ENCODE measurements around the gene ARHGAP33.
"Not testable (repeated sequence)": the region's sequence is repeated elsewhere in the genome, so short reads cannot be mapped to it uniquely, and the experiment has no call there.

The ARHGAP33 gene

DNA sequence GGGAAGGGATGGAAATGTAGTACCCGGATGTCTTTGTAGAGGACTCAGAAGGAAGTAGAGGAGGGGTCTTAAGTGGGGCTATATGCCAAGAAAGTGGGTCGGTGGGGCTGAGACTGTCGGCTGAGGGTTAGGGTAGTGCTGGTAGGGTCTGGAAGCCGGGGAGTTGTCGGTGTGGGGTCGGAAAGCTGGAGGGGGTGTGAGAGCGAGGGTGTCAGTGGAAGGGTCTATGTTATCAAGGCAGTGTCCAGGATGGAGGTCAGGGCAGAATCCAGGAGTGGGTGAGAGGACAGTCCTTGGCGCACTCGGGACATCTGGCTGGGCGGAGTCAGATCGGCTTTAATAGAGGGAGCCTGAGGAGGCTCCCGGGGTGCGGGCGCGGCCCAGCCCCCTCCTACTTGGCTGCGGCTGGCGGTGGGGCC is 20.2 kb upstream of the ARHGAP33 start:
- no peak for DNase-seq

DNA sequence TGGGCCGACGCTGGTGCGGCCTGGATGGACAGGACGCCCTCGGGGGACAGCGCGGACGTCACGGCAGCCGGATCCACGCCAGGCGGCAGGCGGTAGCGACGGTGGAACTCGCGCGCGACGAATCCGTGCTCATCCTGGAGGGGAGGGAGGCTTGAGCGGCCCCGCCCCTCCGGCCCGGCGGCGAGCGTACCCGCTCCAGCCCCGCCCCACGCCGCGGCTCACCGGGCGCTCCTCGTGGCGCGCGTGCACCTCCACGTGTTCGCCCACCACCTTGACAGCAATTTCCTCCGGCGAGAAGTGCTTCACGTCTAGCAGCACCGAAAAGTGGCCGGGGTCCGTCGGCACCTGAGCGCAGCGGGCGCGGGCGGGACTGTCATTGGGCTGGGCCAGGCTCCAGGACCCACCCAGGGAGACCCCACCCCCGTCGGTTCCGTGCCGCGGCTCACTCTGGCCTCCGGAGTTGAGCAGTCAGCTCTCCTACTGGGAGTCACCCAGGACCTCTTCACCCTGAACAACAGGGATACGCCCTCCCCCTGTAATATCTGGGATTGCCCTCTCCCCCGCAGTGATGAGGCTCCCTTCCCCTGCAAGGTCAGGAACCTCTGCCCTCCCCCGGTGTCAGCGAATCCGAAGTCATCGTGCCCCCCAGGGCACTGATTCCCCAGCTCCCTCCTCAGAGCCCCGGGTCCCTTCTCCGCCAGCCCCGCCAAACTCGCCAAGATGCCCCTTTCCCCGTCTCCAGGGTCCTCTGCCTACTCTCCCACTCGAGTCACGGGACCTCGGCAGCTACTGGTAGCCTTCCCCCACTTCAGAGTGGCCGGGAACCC is 19.6 kb upstream of the ARHGAP33 start:
- DNase-seq = peak; percentile 38

DNA sequence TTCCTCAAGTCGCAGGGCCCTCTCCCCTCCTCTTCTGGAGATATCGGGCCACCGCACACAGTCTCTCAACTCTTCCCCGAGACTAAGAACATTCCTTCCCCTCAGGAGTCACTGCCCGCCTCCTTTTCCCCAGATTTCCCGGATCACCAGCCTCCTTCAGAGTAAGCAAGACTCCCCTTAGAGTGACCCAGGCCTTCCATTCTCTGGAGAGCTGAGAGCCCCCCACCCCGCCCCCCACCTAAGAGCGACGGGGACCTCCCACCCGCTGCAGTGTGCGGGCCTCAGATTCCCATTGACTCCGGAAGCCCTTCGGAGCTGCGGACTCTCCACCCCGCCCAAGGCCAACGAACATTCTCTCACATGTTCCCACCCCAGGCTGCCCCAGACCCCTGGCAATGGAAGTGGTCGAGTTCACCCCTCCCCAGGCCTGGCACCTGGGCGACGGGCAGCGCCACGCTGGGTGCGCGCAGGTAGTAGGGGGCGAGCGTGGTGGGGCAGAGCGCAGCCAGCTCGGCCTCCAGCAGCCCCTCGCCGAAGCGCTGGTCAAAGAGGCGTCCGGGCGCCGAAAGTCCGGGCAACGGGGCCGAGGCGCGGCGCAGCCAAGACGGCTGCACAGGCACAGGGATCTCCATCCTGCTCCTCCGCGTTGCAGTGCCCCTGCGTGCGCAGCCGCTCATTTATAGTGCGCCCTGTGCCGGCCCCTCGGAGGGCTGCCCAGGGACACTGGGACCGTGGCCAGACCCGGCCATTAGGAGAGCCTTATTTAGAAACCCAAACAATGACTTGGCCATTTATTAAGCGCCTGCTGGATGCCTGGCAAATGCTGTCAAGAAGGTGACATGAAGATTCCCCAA is 18.8 kb upstream of the ARHGAP33 start, which contains the start of gene HSPB6:
TSS of gene HSPB6 (minus strand) at position 653 of the 854 bp plus-strand sequence. CDS start at position 632, 21 bp downstream.
- no peak for DNase-seq

DNA sequence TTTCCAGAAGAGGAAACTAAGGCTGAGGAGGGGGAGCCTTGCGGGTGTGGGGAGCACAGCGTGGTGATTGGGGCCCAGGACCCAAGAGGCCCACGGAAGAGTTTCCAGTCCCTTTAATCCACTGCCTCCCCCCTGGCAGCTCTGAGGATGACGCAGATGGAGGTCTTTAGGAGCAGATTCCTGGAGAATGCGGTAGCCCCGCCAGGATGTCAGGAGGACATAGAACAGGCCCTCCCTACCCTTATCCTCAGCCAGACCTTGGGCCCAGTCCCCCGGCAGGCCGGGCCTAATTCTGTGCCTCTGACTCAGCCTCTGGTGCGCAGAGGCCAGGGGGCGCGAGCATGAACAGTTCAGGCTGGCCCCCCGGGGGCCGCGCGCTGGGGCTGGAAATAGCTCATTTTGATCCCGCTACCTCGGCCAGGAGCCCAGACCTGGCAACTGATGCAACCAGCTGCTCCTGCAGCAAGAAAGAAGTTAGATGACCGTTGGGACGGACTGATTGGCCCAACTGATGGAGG is 18.1 kb upstream of the ARHGAP33 start:
- DNase-seq = no peak

DNA sequence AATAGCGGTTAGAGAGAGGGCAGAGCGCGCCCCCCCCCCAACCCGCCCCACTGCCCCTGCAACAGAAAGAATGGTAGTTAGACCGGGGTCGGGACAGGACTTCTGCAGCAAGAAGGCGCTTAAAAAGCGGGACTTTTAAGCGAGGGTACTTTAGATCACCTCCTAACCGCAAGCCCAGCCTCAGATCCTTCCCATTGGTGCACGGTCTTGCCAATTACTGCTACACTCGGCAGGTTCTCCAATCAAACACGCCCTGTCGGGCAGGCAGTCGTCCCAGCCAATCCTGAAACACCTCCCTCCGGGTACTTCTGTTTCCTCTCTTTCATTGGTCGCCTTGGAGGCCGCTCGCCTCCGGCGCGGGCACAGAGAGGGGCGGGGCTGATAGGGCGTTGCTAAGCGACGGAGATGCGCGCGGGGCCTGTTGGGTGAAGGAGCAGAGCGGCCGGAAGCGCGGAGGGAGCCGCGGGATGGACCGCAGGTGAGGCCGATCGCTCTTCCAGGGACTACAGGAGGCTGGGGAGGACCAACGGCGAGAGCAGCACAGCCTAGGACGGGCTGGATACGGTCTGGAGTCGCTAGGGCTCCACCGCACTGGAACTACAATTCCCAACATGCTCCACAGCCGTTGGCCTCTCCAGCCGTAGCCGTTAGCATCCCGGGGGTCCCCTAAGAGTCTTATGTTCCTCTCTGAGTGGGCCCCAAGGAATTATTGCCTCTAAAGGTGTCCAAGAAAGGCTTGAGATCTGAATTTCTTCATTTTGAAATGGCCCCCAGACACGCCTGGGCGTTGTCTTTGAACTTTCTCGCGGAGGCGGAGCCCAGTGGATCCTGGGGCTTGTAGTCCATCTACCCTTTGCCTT is 17.4 kb upstream of the ARHGAP33 start, which contains the start of gene PROSER3:
TSS of gene PROSER3 (plus strand) at position 428 of the 860 bp plus-strand sequence. CDS start at position 468, 40 bp downstream.
- DNase-seq = peak; percentile 95

DNA sequence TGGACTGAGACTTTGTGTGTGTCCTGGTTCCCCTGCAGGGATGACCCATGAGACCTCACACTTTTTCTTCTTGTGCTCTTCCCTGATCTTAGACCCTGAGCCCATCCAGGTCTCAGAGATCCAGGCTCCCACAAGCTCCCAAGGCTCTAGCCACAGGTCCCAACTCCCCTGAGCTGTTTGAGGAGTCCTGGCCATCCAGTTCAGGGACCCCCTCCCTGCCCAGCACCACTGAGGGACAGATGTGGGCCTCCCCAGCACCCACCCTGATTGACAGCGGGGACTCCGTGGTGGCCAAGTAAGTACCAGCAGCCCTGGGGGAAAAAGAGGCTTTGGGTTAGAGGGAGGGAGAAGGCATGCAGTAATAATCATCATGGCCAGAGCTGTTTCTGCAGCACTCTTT is 15.7 kb upstream of the ARHGAP33 start:
- no peak for DNase-seq

DNA sequence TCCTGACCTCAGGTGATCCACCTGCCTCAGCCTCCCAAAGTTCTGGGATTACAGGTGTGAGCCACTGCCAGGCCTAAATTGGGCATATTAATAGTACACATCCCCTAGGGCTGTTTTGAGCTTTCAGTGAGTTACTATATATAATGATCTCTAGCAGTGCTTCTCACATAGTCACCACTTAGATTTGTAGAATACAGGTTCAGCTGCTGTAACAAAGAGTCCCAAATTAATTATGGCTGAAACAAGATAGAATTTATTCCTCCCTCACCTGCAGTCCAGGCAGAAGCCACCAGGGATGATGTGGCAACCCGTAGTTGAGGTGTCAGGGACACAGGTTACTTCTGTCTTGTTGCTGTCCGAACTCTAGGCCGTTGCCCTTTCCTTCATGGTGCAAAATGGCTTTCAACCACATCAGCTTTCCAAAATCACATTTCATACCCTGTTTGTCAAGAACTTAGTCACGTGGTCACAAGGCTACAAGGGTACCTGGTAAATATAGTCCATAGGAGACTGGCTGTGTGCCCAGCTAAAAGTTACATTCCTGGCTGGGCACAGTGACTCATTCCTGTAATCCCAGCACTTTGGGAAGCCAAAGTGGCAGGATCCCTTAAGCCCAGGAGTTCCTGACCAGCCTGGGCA is 14.5 kb upstream of the ARHGAP33 start:
- no peak for DNase-seq

DNA sequence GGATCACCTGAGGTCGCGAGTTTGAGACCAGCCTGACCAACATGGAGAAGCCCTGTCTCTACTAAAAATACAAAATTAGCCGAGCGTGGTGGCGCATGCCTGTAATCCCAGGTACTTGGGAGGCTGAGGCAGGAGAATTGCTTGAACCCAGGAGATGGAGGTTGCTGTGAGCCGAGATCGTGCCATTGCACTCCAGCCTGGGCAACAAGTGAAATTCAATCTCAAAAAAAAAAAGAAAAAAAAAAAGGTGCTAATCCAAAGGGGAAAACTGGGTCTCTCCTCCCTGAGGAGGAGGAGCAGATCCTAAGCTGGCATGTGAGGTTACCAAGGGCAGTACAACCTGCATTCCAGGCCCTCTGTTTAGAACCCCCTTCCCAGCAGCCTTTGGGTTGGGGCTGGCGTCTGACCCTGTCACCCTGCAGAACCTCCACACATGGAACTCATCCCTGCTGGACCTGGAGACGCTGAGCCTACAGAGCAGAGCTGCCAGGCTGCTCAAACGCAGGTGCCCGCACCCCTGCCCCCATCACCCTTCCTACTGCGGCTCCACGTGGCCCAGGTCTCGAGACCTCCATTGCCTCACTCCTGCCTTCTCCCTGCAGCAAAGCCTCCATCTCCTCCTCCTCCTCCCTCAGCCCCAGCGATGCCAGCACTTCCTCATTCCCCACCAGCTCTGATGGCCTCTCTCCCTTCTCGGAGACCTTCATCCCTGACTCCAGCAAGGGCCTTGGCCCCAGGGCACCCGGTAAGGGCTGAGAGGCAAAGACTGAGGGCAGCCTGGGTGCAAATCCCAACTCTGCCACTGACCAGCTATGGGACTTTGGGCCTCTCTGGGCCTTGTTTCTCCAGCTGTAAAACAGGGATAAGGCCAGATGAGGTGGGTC is 10.7 kb upstream of the ARHGAP33 start:
- DNase-seq = no peak

DNA sequence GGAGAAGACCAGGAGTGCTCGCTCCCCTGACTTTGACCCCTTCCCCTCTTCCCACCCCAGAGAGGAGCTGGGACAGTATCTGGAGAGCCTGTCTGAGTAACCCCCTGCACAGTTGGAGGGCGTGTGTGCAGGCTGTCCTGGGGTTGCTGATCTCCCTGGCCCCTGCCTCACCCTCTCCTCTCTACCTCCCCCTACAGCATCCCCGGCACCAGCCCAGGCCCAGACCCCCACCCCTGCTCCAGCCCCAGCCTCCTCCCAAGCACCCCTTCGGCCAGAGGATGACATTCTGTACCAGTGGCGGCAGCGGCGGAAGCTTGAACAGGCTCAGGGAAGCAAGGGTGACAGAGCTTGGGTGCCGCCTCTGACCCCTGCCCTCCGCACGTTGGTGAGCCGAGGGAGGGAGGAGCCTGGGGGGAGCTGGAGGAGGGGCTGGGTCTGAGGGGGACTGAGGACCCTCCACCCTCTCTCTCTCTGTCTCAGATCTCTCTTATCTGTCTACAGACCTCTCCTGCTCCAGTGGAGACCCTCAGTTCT is 8.7 kb upstream of the ARHGAP33 start:
- DNase-seq = no peak

DNA sequence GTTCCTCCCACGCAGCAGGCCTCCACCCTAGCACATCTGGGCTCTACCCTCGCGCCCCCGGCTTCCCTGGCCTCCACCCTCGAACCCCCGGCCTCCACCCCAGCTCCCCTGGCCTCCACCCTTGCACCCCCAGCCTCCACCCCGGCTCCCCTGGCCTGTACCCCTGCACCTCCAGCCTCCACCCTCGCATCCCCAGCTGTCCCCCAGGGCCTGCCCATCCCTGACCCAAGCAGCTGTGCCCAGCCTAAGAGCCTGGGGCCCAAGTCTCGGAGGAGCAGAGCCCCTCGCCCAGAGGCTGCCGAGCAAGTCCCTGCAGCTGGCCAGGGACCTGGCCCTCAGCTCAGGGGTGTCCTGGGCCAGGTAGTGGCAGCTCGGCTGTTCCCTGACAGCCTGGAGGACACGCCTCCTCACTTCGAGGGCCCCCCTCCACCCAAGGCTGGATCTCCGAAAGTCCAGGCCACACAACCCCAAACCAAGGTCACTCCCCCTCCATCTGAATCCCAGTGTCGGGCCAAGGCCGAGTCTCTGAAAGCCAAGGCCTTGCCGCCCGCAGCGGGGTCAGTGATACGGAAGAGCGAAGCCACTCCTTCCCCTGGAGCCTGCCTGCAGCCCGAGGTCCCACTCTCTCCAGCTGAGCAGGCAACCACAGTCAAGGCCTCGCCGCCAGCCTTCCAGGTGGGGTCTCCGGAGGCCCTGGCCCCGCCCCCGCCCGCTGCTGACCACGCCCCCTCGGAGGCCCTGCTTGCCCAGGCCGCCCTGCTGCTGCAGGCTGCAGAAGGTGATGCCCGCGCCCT is 7.9 kb upstream of the ARHGAP33 start:
- no peak for DNase-seq

DNA sequence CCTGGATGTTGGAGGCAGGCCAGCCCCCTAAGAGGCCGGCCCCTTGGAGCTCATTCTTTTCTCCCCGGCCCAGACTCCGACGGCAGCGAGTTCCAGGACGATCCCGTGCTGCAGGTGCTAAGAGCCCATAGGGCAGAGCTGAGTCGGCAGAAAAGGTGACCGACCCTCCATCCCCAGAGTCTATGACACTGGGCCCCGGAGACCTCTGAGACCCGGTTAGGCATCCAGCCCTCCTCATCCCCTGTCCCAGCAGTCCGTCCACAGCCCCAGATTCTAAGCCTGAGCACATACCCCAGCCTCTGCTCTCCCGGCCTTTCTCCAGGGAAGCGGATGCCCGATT is 7.3 kb upstream of the ARHGAP33 start:
- no peak for DNase-seq

DNA sequence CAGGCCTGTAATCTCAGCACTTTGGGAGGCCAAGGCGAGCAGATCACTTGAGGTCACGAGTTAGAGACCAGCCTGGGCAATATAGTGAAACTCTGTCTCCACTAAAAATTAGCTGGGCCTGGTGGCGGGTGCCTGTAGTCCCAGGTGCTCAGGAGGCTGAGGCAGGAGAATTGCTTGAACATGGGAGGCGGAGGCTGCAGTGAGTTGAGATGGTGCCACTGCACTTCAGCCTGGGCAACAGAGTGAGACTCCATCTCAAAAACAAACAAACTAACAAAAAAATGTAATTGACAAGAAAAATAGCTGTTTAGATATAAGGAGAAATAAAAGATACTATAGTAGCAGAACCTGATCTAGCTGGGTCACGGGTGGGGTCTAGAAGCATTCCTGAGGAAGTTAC is 3.0 kb upstream of the ARHGAP33 start:
- not testable (repeated sequence) for DNase-seq

DNA sequence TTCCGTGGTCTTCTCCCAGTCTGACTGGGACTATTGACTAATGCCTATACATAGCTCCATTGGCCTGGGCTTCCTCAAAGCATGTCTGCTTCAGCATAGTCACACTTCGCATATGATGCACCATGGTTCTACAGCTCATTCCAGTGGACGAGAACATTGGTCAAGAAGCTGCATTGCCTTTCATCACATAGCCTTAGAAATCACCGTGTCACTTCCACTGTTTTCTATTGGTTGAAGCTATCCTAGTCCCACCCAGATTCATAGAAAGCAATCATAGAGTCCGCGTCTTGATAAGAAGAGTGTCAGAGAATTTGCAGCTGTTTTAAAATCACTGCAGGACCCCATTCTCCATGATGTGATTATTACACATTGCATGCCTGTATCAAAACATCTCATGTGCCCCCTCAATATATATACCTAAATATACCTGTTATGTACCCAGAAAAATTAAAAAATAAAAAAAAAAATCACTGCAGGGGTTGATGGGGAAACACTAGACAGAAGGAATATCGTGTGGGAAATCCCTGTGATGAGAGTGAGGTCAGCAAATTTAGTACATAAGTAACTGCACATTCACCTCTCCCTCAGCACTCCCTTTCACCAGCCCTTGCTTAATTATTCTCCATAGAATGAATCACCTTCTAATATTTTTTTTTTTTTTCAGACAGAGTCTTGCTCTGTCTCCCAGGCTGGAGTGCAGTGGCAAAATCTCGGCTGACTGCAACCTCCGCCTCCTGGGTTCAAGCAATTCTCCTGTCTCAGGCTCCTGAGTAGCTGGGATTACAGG is 2.2 kb upstream of the ARHGAP33 start:
- DNase-seq = no peak

DNA sequence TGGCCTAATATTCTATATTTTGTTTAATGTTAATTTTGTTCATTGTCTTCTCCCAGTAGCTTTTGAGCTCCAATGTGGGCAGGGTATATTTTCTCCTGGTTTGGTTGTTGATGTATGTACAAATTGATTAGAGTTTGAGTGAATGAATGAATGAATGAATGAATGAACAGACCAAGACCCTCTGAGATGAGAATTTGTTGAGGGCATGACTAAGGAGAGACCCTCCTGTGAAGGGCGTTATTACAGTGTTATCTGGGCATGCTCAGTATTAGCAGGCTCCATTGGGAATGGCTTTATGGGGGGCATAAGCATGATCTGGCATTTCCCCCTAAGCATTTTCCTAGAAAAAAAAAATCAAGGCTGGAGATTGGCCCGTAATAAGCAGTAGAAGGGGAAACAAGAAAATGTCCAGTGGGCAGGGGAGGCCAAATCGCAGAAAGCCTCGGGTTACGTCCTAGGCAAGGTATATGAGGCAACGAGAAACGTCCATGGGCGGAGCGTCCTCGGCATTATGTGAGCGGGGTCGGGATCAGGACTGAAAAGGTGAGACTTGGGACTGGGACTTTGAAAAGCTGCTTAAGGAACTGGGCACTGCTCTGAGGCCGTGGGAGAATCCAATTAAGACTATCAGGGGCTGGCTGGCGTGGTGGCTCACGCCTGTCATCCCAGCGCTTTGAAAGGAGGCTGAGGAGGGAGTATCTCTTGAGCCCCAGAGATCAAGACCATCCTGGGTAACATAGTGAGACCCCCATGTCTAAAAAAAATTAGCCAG is 904 bp upstream of the ARHGAP33 start:
- DNase-seq = no peak

DNA sequence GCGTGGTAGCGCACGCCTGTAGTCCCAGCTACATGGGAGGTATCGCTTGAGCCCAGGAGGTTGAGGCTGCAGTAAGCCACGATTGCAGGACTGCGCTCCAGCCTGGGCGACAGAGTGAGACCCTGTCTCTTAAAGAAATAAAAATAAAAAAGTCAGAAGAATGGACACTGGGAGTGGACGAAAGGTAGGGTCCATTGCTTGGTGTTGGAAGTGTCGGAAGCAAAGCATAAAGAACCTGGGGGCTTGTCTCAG is 392 bp upstream of the ARHGAP33 start:
- no peak for DNase-seq

DNA sequence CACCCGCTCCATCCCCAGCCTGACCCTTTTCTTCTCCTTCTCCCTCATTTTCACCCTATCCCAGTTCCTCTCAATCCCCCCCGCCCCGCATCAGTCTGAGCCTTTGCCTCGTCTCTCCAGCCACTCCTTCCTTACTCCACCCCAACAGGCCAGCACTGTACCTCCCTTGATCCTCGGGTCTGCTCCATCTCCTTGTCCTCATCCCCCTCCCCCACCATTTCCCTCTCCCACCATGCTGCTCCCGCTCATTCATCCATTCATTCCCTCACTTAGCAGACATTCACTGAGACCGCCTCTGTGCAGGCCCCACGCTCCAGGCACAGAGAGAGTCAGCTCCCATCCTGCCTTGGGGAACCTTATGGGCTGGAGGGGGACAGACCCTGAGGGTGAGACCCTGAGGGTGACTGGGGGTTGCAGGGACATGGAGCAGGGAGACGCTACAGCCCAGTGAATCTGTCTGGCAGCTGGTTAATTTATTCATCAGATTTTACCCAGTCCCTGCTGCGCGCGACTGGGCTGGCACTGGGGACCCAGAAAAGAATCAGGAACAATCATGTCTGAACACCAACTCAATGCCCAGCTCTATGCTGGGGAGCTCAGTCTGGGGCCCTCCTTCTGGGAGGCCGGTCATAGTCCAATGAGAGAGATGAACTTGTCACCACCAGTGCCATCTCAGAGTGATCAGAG is 881 bp downstream of the ARHGAP33 start:
- DNase-seq = no peak

DNA sequence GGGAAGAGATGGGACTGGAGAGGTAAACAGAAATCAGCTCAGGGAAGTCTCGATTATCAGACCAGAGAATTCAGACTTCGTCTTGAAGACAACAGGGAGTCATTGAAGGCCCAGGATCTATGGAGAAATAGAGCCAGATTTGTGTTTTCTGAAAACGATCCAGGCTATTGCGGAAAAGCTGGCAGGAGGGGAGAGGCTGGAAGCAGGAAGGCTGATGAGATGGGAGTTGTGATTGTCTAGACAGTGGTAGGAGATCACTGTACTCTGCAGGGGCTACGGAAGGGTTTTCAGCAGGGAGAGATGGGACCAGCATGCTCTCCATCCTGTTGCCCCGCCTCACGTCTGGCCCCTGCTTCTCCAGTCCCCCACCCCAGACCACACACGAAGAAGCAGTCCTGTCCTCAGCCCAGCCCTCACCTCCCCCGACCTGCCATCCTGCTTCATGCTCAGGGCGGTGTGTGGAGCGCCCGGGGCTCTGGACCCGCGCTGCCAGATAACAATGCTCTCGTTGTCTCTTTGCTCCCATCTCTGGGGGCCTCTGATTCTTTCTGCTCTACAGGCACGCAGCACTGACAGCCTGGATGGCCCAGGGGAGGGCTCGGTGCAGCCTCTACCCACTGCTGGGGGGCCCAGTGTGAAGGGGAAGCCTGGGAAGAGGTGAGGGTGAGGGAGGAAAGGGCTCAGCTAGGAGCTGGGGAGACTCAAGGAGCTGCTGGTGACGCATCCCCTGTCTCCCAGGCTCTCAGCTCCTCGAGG is 1.9 kb downstream of the ARHGAP33 start:
- DNase-seq = no peak
